NK-92 treated with Interleukin-12 subunit alpha and Interleukin-12 subunit beta, amount 100 ng/mL, for 24 hours (cell line): ENCODE measurements around the gene ADAMTS2.

Source experiments
- DNase-seq: peaks from one replicate; lab custom pipeline; 2025; lab: John Stamatoyannopoulos, UW

Gene ADAMTS2

GRCh38 chr5:179266291-179267070 lies 78.8 kb downstream of the ADAMTS2 start:
- DNase-seq = no peak

- no peak for DNase-seq
These were observed 79.6 kb downstream of the ADAMTS2 start for GRCh38 chr5:179265514-179266290.

GRCh38 chr5:179264783-179265513 lies 80.3 kb downstream of the ADAMTS2 start:
- DNase-seq = no peak

GRCh38 chr5:179264053-179264782 lies 81.0 kb downstream of the ADAMTS2 start:
- DNase-seq = no peak

GRCh38 chr5:179263391-179264052 lies 81.7 kb downstream of the ADAMTS2 start:
- DNase-seq = no peak

GRCh38 chr5:179262126-179262920 lies 82.9 kb downstream of the ADAMTS2 start:
- no peak for DNase-seq

- DNase-seq = no peak
These were observed 83.7 kb downstream of the ADAMTS2 start for GRCh38 chr5:179261301-179262125.

- DNase-seq = no peak
These were observed 84.8 kb downstream of the ADAMTS2 start for GRCh38 chr5:179260324-179261070.

GRCh38 chr5:179259731-179260323 lies 85.4 kb downstream of the ADAMTS2 start:
- no peak for DNase-seq

GRCh38 chr5:179258922-179259730 lies 86.1 kb downstream of the ADAMTS2 start:
- DNase-seq = no peak

GRCh38 chr5:179258001-179258921 lies 87.0 kb downstream of the ADAMTS2 start:
- DNase-seq = no peak

- DNase-seq = no peak
These were observed 88.0 kb downstream of the ADAMTS2 start for GRCh38 chr5:179257176-179257682.

- no peak for DNase-seq
These were observed 88.7 kb downstream of the ADAMTS2 start for GRCh38 chr5:179256328-179257175.

- DNase-seq = no peak
These were observed 89.5 kb downstream of the ADAMTS2 start for GRCh38 chr5:179255527-179256327.
